Ecto neural progenitor cell (in vitro differentiated cells): ENCODE measurements around the gene TICRR.
A peak's percentile ranks its signal among the peaks of the same experiment; 100 is the strongest.
"Not testable (repeated sequence)": the region's sequence is repeated elsewhere in the genome, so short reads cannot be mapped to it uniquely, and the experiment has no call there.

Source experiments
- DNase-seq: peaks from one replicate; pipeline ENCODE4 v3.0.0-alpha.2; 2018; ENCODE audit warnings: low spot score

TICRR gene, protein sequence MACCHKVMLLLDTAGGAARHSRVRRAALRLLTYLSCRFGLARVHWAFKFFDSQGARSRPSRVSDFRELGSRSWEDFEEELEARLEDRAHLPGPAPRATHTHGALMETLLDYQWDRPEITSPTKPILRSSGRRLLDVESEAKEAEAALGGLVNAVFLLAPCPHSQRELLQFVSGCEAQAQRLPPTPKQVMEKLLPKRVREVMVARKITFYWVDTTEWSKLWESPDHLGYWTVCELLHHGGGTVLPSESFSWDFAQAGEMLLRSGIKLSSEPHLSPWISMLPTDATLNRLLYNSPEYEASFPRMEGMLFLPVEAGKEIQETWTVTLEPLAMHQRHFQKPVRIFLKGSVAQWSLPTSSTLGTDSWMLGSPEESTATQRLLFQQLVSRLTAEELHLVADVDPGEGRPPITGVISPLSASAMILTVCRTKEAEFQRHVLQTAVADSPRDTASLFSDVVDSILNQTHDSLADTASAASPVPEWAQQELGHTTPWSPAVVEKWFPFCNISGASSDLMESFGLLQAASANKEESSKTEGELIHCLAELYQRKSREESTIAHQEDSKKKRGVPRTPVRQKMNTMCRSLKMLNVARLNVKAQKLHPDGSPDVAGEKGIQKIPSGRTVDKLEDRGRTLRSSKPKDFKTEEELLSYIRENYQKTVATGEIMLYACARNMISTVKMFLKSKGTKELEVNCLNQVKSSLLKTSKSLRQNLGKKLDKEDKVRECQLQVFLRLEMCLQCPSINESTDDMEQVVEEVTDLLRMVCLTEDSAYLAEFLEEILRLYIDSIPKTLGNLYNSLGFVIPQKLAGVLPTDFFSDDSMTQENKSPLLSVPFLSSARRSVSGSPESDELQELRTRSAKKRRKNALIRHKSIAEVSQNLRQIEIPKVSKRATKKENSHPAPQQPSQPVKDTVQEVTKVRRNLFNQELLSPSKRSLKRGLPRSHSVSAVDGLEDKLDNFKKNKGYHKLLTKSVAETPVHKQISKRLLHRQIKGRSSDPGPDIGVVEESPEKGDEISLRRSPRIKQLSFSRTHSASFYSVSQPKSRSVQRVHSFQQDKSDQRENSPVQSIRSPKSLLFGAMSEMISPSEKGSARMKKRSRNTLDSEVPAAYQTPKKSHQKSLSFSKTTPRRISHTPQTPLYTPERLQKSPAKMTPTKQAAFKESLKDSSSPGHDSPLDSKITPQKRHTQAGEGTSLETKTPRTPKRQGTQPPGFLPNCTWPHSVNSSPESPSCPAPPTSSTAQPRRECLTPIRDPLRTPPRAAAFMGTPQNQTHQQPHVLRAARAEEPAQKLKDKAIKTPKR (N-terminal part only)

GRCh38 chr15:89575146-89575655 is at the start of gene TICRR:
TICRR (plus strand) TSS chr15:89575469; CDS start chr15:89575587, 118 bp downstream.
- DNase-seq = peak; percentile 97

GRCh38 chr15:89526181-89526580 is 49.1 kb upstream of the TICRR start:
- DNase-seq = no peak

- no peak for DNase-seq
Measured at GRCh38 chr15:89526601-89527441, 48.4 kb upstream of the TICRR start.

GRCh38 chr15:89528757-89529352 is 46.4 kb upstream of the TICRR start:
- DNase-seq = no peak

GRCh38 chr15:89530976-89531375 is 44.3 kb upstream of the TICRR start:
- DNase-seq = no peak

DNA sequence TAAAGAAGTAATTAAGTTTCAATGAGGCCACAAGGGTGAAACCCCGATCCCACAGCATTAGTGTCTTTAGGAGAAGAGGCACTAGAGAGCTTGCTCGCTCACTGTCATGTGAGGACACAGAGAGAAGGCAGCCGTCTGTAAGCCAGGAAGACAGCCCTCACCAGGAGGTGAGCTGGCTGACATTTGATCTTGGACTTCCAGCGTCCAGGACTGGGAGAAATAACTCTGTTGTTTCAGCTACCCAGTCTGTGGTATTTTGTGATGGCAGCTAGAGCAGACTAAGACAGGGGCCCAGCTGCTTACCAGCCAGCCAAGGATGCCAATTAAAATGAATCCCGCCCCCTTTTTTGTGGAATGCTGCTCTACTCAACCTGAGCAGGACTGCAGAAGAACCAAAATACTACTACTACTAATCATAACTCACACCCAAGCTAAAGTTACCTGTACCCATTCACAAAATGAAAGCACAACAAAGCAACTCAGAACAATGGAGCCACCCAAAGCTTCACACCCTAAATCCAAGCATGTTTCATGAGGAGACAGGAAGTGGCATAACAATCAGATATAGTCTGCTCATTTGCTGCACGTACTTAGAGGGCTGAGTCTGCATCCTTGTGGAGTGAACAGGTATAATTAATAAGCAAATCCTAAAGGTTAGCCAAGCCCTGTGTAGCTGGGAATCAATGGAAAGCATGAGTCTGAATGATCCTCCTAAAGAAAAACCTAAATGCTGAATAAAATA is 43.3 kb upstream of the TICRR start:
- no peak for DNase-seq

- DNase-seq = no peak
Measured at GRCh38 chr15:89533861-89534544, 41.3 kb upstream of the TICRR start.

DNA sequence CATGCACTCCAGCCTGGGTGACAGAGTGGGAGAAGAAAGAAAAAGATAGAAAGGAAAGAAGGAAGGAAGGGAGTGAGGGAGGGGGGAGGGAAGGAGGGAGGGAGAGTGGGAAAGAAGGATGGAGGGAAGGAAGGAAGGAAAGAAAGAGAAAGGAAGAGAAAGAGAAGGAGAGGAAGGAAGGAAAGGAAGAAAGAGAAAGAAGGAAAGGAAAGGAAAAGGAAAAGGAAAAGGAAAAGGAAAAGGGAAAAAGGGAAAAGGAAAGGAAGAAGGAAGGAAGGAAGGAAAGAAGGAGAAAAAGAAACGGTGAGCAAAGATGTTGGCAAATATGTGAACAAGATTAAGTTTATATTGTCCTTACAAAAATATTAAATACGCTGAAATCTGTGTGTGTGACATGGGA is 36.2 kb upstream of the TICRR start:
- DNase-seq = no peak

- DNase-seq = no peak
Measured at GRCh38 chr15:89542369-89542768, 32.9 kb upstream of the TICRR start.

GRCh38 chr15:89543389-89543788 is 31.9 kb upstream of the TICRR start:
- DNase-seq = no peak

- DNase-seq = not testable (repeated sequence)
Measured at GRCh38 chr15:89549138-89549537, 26.1 kb upstream of the TICRR start.

DNA sequence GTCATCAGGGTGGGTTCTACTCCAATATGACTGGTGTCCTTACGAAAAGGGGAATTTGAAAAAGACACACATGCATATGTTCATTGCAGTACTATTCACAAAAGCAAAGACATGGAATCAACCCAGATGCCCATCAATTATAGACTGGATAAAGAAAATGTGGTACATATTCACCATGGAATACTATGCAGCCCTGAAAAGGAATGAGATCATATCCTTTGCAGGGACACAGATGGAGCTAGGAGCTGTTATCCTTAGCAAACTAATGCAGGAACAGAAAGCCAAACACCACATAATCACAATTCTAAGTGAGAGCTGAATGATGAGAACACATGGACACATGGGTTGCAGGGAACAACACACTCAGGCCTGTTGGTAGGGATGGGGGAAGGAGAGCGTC is 24.8 kb upstream of the TICRR start:
- no peak for DNase-seq

DNA sequence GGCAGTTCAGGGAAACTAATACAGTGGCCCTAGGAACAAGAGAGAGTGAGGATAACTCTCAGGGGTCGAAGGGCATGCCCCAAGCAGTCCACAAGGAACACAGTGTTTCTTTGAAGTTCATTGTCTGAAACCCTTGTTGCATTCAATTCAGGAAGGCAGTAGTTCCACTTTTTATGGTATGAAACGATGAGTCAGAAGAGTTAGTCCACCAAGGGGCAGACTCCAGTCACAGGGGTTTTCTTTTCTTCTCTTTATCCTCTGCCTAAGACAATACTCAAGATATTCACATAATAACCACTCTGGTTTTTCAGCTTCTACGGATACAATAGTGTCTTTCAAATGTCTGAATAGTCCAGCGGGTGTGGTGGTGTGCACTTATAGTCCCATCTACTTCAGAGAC is 23.7 kb upstream of the TICRR start:
- DNase-seq = no peak

DNA sequence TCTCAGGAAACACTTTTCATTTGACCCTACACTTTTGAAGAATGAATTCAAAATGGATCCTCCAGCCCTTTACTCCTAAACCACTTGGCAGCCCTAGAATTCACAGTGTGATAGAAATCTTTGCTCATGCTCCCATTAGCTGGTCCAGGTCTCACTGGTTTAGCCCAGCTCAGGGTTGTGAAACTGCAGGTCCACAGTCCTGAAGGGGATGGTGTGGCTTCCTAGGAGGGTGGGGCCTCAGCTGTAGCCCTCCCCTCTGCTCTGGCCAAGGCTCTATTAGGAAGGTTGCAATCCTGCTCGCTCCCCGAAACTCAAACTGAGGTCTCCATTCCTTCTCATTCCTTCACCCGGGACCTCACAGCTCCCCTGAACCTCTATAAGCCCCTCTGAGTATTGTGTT is 21.6 kb upstream of the TICRR start:
- DNase-seq = no peak

- DNase-seq = no peak
Measured at GRCh38 chr15:89554247-89554646, 21.0 kb upstream of the TICRR start.

DNA sequence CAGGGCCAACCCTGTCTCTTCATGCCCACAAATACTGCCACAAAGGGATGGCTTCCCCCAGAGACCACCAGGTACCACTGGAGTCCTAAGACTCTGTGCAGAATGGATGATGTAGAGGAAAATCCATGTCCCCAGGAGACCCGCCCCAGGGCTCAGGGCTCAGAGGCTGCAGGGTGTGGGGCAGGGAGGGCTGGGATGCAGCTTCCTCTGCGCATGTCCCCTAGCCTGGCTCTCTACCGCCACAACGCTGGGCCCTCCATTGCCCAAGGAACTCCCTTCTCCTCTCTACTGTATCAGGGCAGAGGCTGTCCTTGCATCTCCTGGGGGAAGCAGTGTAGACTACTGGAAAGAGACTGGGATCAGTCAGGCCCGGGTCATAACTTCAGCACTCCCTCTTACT is 19.5 kb upstream of the TICRR start:
- no peak for DNase-seq

GRCh38 chr15:89556413-89557262 is 18.6 kb upstream of the TICRR start:
- DNase-seq = peak; percentile 61

- DNase-seq = no peak
Measured at GRCh38 chr15:89559769-89560264, 15.5 kb upstream of the TICRR start.
